GM11168 (cell line): Measurements from ENCODE around the gene NIPSNAP3A.

Experiments used
- in situ Hi-C: fragments of 300-500 bp; cut with MboI; formaldehyde crosslinking; loops from one replicate; pipeline ENCODE4 v1.12.0; 2022; ENCODE audit warnings: low sequenced_read_pairs; ENCODE audit not compliant: unreplicated experiment

Gene NIPSNAP3A

GRCh38 chr9:104798209-104798995 is 50.9 kb downstream of the NIPSNAP3A start:
- in situ Hi-C loops, result loop anchor here (25.0 kb wide), 1 partner anchor 614 kb away; no protein-coding TSS in a partner anchor

- in situ Hi-C loops, result no loop called here
Measured at GRCh38 chr9:104800068-104800785, 52.7 kb downstream of the NIPSNAP3A start.

GRCh38 chr9:104802110-104802509 is 54.6 kb downstream of the NIPSNAP3A start:
- in situ Hi-C loops, result no loop called here

- in situ Hi-C loops, result no loop called here
Measured at GRCh38 chr9:104802906-104803305, 55.4 kb downstream of the NIPSNAP3A start.

- in situ Hi-C loops, result no loop called here
Measured at GRCh38 chr9:104805441-104805840, 58.0 kb downstream of the NIPSNAP3A start.

GRCh38 chr9:104808035-104808614 is 60.6 kb downstream of the NIPSNAP3A start:
- in situ Hi-C loops, result no loop called here
